Adrenal gland (tissue), 5 donors: ENCODE results near the gene YWHAQ.

Experiments used
- POLR2A ChIP-seq, 2 donors: fragments of 450-650 bp; IDR thresholded peaks; one replicate each; pipeline ENCODE4 v1.6.1; 2017; ENCODE audit warnings: antibody characterized with exemption in 2 of 2, mild to moderate bottlenecking in 2 of 2, moderate library complexity in 1 of 2
- TF ChIP-seq, protein P1 (sequence below), 6 experiments: fragments of 450-650 bp in 4 of 6; fragments of 200-600 bp in 2 of 6; sonication (generic) in 1 of 6; IDR thresholded peaks; 1 replicate in 5 of 6; 2 replicates in 1 of 6; pipeline versions ENCODE4 v1.5.1 to v1.8.0; 2016 to 2021; ENCODE audit warnings: antibody characterized with exemption in 6 of 6, mild to moderate bottlenecking in 2 of 6, moderate library complexity in 1 of 6
- donor health status: DM: no; HTN: no; CAD: no.

DNA sequence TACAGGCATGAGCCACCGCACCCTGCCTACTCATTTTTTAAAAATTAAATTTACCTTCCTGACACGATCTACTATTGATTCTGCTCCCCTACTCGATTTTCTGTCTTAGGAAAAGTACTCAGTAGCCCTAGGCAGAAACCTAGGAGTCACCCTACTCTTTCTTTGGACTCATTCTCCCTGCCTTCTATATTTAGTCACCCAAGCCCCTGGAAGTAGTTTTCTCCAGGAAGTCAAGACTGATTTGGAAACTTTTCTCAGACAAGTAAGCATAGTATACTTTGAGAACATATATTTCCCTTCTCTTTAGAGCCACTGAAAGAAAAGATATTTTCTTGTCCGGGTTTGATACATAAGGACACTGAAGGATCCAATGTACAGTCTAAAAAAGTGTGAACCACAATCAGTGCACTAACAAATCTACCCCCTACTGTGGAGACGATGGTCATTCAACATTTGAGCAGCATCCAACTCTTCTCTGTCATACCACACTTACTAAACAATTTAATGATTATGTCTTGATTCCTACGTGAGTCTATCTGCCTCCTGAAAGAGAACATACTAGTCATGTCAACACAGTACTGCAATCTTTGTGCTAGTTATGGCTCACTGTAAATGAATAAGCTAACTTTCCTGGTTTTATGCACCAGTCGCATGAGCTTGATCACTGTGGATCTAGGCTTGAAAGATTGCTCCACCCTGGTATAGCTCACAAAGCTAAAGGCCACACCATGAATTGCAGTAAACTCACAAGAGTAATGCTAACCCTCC is 19.8 kb downstream of the YWHAQ start:
- TF ChIP-seq, protein P1, sequence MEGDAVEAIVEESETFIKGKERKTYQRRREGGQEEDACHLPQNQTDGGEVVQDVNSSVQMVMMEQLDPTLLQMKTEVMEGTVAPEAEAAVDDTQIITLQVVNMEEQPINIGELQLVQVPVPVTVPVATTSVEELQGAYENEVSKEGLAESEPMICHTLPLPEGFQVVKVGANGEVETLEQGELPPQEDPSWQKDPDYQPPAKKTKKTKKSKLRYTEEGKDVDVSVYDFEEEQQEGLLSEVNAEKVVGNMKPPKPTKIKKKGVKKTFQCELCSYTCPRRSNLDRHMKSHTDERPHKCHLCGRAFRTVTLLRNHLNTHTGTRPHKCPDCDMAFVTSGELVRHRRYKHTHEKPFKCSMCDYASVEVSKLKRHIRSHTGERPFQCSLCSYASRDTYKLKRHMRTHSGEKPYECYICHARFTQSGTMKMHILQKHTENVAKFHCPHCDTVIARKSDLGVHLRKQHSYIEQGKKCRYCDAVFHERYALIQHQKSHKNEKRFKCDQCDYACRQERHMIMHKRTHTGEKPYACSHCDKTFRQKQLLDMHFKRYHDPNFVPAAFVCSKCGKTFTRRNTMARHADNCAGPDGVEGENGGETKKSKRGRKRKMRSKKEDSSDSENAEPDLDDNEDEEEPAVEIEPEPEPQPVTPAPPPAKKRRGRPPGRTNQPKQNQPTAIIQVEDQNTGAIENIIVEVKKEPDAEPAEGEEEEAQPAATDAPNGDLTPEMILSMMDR (IDR thresholded peaks at IDR 0.05), result no peak
- TF ChIP-seq POLR2A (IDR thresholded peaks at IDR 0.05), result no peak
